Measurements from ENCODE around the gene GABBR2.

The GABBR2 gene

DNA sequence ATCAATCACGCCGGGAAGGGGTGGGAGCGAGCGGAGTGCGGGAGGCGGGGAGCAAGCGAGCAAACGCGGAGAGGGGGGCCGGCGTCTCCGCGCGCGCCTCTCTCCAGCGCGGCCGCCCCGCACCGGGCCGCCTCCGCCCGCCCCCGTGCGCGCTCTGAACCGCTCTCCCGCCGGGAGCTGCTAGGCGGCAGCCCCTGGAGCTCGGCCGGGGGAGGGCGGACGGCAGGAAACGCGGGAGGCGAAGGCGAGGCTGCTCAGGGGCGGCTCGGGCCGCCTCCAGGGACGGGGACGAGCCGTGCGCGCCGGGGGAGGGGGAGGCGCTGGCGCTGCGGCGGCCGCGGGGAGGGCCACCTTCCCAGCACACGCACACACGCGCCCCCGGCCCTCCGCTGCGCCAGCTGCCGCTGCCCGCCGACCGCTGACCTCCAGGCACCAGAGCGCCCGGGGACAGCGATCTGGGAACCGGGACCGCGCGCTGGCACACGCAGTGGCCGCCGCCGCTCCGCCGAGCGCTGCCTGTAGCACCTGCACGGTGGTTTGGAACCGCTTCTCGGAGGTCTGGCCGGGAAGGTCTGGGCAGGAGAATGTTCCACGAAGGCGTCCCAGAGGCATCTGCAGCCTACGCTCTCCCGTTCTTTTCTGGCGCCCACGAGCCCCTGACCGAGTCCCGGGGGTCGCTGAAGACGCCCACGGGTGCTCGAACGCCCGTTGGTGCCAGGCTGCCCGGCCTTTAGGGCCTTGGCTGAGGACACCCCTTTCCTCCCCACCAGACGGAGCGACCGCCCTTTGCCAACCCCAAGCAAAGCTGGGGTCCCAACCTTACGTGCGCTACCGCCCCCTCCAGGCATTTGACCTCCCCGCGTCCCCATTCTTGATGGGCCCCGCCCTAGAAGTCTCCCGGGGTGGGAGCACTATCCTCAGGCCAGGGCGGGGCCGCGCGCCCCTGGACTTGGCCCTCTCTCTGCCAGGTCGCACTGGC lies at the start of gene GABBR2:
Gene GABBR2 (minus strand): TSS at position 3 of the 979 bp plus-strand sequence. CDS start 198 bp downstream, outside the sequence.
- no peak within 1 kb of the TSS for H3K27ac Mint-ChIP-seq
- peaks cover 93% of the 10 kb centered on the region for H3K27me3 Mint-ChIP-seq (ENCODE audit: low read depth, poor library complexity)
- peak; percentile 59 for DNase-seq
- no peaks in the 10 kb centered on the region for H3K36me3 Mint-ChIP-seq (ENCODE audit: low read depth)
- H3K4me1 Mint-ChIP-seq = peaks cover 7% of the 10 kb centered on the region
- H3K4me3 Mint-ChIP-seq = peak within 1 kb of the TSS; percentile 71
- TF ChIP-seq, protein P1, sequence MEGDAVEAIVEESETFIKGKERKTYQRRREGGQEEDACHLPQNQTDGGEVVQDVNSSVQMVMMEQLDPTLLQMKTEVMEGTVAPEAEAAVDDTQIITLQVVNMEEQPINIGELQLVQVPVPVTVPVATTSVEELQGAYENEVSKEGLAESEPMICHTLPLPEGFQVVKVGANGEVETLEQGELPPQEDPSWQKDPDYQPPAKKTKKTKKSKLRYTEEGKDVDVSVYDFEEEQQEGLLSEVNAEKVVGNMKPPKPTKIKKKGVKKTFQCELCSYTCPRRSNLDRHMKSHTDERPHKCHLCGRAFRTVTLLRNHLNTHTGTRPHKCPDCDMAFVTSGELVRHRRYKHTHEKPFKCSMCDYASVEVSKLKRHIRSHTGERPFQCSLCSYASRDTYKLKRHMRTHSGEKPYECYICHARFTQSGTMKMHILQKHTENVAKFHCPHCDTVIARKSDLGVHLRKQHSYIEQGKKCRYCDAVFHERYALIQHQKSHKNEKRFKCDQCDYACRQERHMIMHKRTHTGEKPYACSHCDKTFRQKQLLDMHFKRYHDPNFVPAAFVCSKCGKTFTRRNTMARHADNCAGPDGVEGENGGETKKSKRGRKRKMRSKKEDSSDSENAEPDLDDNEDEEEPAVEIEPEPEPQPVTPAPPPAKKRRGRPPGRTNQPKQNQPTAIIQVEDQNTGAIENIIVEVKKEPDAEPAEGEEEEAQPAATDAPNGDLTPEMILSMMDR (IDR thresholded peaks at IDR 0.05) = no peak
- no peaks in the 10 kb centered on the region for H3K9me3 Mint-ChIP-seq

DNA sequence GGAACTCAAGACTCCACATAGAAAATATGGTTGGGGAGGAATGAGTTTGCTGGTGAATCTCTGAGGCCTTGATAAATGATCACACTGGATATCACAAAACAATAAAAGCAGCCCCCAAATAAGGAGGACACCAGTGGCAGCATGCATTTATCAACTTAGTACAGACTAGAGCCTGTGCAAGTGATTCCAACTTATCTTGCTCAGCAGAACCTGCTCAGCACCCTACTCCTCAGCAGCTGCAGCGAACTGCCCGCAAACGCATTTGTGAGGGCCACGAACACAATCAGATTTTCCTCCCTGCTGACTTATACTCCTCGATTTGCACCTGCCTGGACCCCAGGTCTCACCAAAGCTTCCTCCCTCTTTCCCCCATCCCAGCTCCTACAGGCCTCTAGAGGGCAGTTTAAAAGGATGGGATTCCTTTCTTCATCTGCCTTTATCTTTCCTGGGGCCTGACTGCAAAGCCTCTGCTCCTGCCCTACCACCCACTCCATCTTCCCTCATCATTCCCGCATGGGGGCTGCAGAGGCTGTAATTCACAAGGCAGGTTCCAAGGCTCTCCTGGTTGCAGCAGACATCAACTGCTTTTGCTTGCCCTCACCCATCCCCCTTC lies 46.4 kb upstream of the GABBR2 start:
- Mint-ChIP-seq H3K4me3 (no peak overlapping the region), H3K27me3 (ENCODE audit: low read depth, poor library complexity) (no peaks in the 10 kb centered on the region), H3K4me1 (no peaks in the 10 kb centered on the region), H3K27ac (no peak overlapping the region), H3K36me3 (ENCODE audit: low read depth) (peaks cover 93% of the 10 kb centered on the region), H3K9me3 (peaks cover 20% of the 10 kb centered on the region)
- DNase-seq = no peak
- TF ChIP-seq, protein P1 (IDR thresholded peaks at IDR 0.05) = no peak

DNA sequence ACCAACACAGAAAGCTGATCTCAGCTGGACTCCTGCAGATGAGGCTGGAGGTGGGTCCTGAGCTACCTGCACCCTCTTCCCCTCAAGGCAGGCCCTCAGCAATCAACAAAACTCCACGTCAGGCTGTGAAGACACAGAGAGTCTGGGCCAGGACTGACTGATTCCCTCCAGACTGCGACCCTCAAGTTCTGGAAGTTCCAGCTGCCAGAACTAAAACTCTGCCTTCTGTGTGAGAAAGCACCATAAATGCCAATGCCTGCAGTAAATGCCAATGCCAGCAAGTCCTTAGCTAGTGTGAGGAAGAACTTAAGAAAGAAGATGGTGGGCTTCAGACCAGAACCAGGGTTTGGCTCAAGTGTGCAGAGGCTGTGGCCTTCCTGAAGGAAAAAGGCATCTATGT lies 42.5 kb upstream of the GABBR2 start:
- H3K9me3 Mint-ChIP-seq = no peaks in the 10 kb centered on the region
- no peaks in the 10 kb centered on the region for H3K27me3 Mint-ChIP-seq (ENCODE audit: low read depth, poor library complexity)
- H3K4me3 Mint-ChIP-seq = no peak overlapping the region
- peaks cover 80% of the 10 kb centered on the region for H3K36me3 Mint-ChIP-seq (ENCODE audit: low read depth)
- H3K4me1 Mint-ChIP-seq = no peaks in the 10 kb centered on the region
- no peak for DNase-seq
- TF ChIP-seq, protein P1 (IDR thresholded peaks at IDR 0.05) = no peak
- no peak overlapping the region for H3K27ac Mint-ChIP-seq

DNA sequence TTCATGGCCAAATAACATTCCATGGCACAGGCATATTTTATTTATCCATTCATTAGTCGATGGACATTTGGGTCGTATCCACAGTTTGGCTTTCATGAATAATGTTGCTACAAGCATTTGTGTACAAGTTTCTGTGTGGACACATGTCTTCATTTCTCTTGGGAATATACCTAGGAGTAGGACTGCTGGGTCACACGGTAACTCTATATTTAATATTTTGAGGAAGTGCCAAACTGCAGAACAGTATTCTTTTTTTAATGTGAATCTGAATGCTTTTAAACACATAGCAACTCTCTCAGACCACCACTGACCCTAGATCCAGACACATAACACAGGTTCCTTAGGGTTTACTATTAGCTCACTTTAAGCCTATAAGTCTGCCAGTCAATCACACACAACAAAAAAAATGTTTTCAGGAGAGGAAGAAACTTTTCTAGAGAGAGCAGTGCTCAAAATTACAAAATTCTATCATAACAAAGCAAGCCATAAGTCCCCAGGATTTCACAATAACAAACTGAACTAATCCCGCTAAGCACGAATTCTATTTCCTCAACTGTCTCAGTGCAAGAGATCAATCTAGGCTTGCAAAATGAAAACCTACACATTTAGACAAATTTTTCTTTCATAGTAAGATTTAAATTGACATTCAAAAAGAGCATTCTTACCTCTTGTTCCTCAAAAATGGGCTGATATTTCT lies 41.8 kb upstream of the GABBR2 start:
- no peak overlapping the region for H3K27ac Mint-ChIP-seq
- H3K36me3 Mint-ChIP-seq (ENCODE audit: low read depth) = peaks cover 79% of the 10 kb centered on the region
- no peaks in the 10 kb centered on the region for H3K9me3 Mint-ChIP-seq
- H3K27me3 Mint-ChIP-seq (ENCODE audit: low read depth, poor library complexity) = no peaks in the 10 kb centered on the region
- H3K4me1 Mint-ChIP-seq = no peaks in the 10 kb centered on the region
- H3K4me3 Mint-ChIP-seq = no peak overlapping the region
- TF ChIP-seq, protein P1 (IDR thresholded peaks at IDR 0.05) = no peak
- no peak for DNase-seq

DNA sequence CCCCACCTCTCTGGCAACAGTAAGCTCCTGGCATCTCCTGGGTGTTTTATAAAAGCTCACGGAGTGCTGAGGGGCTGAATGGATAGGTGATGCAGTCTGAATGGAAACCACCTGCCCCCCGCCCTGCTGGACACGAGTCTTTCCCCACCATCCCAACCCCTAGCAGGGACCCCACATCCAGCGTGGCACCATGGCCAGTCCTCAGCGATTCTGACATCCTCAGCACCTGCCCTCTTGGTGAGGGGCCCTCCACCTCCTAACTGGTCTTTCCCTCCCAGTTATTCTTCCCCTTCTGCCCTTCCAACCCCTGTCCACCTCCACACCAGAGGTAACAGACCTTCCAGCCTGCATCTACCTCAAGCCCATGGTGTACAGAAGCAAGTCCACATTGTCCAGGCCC lies 38.7 kb upstream of the GABBR2 start:
- DNase-seq = no peak
- H3K36me3 Mint-ChIP-seq (ENCODE audit: low read depth) = peaks cover 60% of the 10 kb centered on the region
- TF ChIP-seq, protein P1 (IDR thresholded peaks at IDR 0.05) = no peak
- peak overlapping the region; percentile 27 for H3K27ac Mint-ChIP-seq
- H3K4me3 Mint-ChIP-seq = no peak overlapping the region
- no peaks in the 10 kb centered on the region for H3K9me3 Mint-ChIP-seq
- no peaks in the 10 kb centered on the region for H3K27me3 Mint-ChIP-seq (ENCODE audit: low read depth, poor library complexity)
- no peaks in the 10 kb centered on the region for H3K4me1 Mint-ChIP-seq

Measured in nephron progenitor cell (in vitro differentiated cells).